ENCODE data around the gene PCCA.
"Not testable (repeated sequence)": the region's sequence is repeated elsewhere in the genome, so short reads cannot be mapped to it uniquely, and the experiment has no call there.

Gene PCCA

GRCh38 chr13:100141461-100141961, 52.6 kb downstream of the PCCA start:
- not testable (repeated sequence) for DNase-seq

- no peak for DNase-seq
Measured at GRCh38 chr13:100146534-100146933, 57.6 kb downstream of the PCCA start.

DNA sequence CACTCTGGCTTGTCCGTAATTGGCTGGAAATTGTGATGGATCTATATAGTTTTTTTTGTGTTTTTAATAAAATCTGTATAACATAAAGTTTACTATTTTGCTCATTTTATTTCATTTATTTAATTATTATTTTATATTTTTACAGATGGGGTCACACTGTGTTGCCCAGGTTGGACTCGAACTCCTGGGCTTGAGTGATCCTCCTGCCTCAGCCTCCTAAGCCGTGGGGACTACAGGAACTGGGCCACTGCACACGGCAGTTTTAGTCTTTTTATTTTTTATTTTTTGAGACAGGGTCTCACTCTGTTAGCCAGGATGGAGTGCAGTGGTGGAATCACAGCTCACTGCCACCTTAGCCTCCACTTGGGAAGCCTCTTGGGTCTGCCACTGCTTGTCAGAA, 58.9 kb downstream of the PCCA start:
- no peak for DNase-seq

DNA sequence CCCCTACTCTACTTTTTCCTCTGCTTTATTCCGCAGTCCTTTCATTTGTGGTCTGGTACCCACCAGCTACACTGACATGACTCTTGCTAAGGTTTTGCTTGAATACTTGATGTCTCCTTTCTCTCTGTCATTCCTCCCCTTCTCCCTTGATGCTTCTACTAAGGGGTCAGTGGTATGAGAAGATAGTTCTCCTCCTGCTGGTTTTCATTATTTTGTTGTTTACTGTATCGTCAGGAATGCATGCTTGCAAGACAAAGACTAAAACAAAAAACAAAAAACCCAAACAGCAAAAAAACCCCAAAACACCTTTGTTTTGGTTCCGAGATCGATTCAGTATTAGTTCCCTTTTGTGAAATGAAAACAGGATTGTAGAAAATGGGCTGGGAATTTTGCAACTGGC, 59.5 kb downstream of the PCCA start:
- no peak for DNase-seq

GRCh38 chr13:100149389-100149788, 60.5 kb downstream of the PCCA start:
- DNase-seq = no peak

GRCh38 chr13:100150711-100151110, 61.8 kb downstream of the PCCA start:
- not testable (repeated sequence) for DNase-seq

GRCh38 chr13:100154842-100155416, 66.0 kb downstream of the PCCA start:
- no peak for DNase-seq

- no peak for DNase-seq
Measured at GRCh38 chr13:100156788-100157187, 67.9 kb downstream of the PCCA start.

GRCh38 chr13:100158569-100158968, 69.7 kb downstream of the PCCA start:
- no peak for DNase-seq

DNA sequence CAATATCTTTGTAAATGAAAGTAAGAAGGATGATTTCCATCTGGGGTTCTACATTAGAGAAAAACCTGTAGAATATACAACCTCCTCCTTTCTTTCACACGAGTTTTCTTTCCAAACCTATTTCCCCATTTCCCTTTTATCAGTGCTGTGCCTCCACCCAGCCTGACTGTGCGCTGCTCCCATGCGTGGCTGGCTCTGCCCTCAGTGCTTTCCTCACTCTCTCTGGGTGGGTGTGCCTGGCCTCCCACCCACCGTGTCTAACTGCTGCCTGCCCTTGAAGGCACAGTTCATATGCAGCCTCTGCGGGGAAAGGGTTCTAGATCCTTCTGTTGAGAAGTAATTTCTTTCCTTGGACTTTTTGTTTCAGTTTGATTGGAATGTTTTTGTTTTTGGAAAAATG, 70.7 kb downstream of the PCCA start:
- DNase-seq = no peak

DNA sequence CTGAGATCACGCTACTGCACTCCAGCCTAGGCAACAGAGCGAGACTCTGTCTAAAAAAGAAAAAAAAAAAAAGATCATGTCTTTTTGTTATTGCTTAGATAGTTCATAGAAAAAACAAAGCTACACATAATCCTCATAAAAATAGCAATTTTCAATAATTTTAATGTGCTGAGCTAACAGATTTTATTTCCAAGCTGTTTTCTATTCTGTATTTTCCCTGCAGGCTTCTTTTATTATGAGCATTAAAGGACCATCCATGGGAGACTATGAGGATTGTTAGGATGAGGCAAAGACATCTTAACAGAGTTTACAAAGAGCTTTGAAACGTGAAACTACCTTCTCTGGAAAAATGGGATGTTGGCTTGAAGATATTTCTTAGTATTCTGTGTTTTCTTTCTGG, 71.6 kb downstream of the PCCA start:
- no peak for DNase-seq

GRCh38 chr13:100163375-100163774, 74.5 kb downstream of the PCCA start:
- DNase-seq = no peak

- DNase-seq = no peak
Measured at GRCh38 chr13:100173203-100173602, 84.3 kb downstream of the PCCA start.

GRCh38 chr13:100174455-100174854, 85.6 kb downstream of the PCCA start:
- not testable (repeated sequence) for DNase-seq

- no peak for DNase-seq
Measured at GRCh38 chr13:100175078-100175802, 86.3 kb downstream of the PCCA start.

- no peak for DNase-seq
Measured at GRCh38 chr13:100175803-100176182, 86.9 kb downstream of the PCCA start.

GRCh38 chr13:100176801-100177400, 88.0 kb downstream of the PCCA start:
- peak; percentile 26 for DNase-seq

DNA sequence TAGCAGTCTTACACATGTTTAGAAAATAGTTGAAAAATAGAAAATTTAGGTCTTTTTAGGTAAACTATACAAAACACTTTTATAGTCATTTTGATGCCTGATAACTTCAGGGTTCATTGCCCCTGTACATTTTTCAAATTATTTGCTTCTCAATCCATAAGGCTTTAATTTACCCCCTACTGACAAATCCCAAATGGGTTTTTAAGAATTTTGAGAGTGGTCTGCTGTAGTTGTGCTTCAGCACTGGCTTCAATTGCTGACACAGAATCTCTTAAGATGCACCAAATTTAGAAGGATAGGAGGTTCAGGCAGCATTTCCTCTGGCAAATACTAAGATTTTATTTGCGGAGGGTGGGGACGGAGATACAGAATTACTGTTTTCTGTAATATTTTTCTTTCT, 89.4 kb downstream of the PCCA start:
- no peak for DNase-seq

DNA sequence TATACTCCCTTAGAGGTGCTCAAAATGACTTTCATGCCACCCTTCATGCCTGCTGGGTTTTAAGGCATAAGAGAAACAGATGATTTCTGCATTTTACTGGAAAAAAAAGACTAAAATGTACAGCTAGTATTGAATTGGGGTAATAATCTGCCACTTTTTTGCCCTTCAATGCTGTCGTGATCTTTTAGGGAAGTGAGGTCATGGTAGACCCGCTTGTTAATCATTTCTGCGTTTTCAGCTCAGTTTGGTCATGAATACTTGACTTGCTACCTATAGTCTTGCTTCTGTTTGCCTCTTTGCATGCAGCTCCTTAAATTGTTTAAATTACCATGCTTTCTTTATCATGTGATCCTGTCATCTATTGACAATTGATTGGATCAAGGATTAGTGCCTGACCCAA, 90.4 kb downstream of the PCCA start:
- no peak for DNase-seq

- no peak for DNase-seq
Measured at GRCh38 chr13:100182900-100183490, 94.1 kb downstream of the PCCA start.

DNA sequence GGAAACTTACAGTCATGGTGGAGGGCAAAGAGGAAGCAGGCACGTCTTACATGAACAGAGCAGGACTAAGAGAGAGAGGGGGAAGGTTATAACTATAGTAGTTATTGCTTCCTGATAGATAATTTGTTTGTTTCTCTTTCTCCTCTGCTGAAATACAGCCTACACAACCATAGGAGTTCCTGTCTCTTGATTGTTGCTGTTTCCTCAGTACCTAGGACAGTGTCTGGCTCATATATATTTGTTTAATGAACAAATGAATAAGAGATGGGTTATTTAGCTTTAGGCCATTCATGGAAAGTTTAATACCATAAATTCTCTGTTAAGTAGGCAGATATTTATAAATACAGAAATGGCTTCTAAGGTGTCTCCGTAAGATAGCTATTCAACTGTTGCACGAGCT, 95.2 kb downstream of the PCCA start:
- DNase-seq = no peak

DNA sequence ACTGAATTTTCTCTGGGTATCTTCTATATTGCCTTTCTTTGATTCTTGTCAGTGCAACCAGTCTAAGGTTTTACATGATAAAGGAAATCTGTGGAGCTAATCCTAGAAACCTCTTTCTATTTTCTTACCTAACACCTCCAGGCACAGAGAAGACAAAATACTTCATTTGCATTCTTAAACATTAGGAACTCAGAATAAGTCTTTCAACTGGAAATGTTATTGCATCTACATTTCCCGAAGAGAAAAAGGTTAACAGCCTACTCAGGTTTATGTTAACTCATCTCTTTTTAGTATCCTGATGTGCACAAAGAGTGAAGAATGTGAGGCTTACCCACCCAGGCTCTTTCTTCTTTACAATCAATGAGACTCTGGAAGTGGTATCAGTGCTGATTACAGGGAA, 106.7 kb downstream of the PCCA start:
- no peak for DNase-seq

DNA sequence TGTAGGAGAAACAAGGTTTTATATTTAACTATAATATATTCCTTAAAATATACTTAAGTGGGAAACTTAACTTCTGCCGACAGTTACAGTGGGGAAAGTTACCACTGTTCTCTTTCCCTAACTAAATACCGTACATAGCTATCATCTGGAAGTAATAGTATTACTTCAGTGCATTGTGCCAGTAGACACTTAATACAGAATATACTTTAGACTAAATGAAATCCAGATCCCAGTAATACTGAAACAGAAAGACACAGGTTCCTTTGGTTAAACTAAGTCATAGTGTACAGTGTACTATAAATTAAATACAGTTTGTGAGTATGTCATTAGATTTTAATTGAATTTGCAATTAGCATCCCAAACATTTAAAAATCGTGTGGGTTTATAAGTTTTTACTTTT, 107.5 kb downstream of the PCCA start:
- DNase-seq = no peak

- DNase-seq = no peak
Measured at GRCh38 chr13:100197116-100197515, 108.2 kb downstream of the PCCA start.
